Bronchial epithelial cell (primary cell): ENCODE data around the gene PON1. TPM values are rescaled to one million over a fixed set of nuclear protein-coding genes. Genes with fewer than 3 reads are reported as not detected.
A peak's percentile ranks its signal among the peaks of the same experiment; 100 is the strongest.

Experiments
- DNase-seq: peaks from one replicate; pipeline ENCODE4 v3.0.0-alpha.2; 2010; ENCODE audit warnings: low read depth
- FAIRE-seq: peaks from 2 replicates; lab custom pipeline; 2011; peaks lifted over from hg19 to GRCh38; lab: Jason Lieb, UNC
- H3K27me3 ChIP-seq: 2 replicates; pipeline ENCODE4 v1.5.1; 2011; ENCODE audit warnings: low read length; ENCODE audit not compliant: control insufficient read depth, insufficient read depth
- H3K36me3 ChIP-seq: 2 replicates; pipeline ENCODE4 v1.5.1; 2011; ENCODE audit warnings: low read length; ENCODE audit not compliant: control insufficient read depth, insufficient read depth
- H3K4me3 ChIP-seq: 2 replicates; pipeline ENCODE4 v1.5.1; 2011; ENCODE audit warnings: mild to moderate bottlenecking, low read depth, low read length, control low read depth
- total RNA-seq: library from RNA; depleted of rRNA; stranded (reverse); fragments of >200 nt; gene quantifications from 2 replicates; pipeline ENCODE4 v1.2.1, GENCODE V29; 2014
- TF ChIP-seq, protein P1 (sequence below): IDR thresholded peaks from 2 replicates; pipeline ENCODE4 v1.5.1; 2011; ENCODE audit warnings: mild to moderate bottlenecking, moderate library complexity, low read length, control low read depth, inconsistent platforms; ENCODE audit not compliant: insufficient read depth, severe bottlenecking

PON1 gene
- total RNA-seq, 1 donor from 2014 or later, result not detected

DNA sequence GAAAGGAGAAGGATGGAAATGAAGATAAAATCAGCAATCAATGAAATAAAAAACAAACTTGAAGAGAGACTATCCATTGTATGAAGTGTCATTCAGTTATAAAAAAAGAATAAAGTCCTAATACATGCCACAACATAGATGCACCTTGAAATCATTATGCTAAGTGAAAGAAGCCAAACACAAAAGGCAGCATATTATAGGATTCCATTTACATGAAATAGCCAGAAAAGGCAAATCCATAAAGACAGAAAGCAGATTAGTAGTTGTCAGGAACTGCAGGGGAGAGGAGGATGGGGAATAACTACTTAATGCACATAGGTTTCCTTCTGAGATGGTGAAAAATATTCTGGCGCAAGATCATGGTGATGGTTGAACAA lies 6.6 kb upstream of the PON1 start:
- TF ChIP-seq, protein P1, sequence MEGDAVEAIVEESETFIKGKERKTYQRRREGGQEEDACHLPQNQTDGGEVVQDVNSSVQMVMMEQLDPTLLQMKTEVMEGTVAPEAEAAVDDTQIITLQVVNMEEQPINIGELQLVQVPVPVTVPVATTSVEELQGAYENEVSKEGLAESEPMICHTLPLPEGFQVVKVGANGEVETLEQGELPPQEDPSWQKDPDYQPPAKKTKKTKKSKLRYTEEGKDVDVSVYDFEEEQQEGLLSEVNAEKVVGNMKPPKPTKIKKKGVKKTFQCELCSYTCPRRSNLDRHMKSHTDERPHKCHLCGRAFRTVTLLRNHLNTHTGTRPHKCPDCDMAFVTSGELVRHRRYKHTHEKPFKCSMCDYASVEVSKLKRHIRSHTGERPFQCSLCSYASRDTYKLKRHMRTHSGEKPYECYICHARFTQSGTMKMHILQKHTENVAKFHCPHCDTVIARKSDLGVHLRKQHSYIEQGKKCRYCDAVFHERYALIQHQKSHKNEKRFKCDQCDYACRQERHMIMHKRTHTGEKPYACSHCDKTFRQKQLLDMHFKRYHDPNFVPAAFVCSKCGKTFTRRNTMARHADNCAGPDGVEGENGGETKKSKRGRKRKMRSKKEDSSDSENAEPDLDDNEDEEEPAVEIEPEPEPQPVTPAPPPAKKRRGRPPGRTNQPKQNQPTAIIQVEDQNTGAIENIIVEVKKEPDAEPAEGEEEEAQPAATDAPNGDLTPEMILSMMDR, result no peak
- no peak for FAIRE-seq
- Histone ChIP-seq H3K27me3 (no peaks in the 10 kb centered on the region), H3K36me3 (no peaks in the 10 kb centered on the region), H3K4me3 (no peak overlapping the region)
- no peak for DNase-seq

DNA sequence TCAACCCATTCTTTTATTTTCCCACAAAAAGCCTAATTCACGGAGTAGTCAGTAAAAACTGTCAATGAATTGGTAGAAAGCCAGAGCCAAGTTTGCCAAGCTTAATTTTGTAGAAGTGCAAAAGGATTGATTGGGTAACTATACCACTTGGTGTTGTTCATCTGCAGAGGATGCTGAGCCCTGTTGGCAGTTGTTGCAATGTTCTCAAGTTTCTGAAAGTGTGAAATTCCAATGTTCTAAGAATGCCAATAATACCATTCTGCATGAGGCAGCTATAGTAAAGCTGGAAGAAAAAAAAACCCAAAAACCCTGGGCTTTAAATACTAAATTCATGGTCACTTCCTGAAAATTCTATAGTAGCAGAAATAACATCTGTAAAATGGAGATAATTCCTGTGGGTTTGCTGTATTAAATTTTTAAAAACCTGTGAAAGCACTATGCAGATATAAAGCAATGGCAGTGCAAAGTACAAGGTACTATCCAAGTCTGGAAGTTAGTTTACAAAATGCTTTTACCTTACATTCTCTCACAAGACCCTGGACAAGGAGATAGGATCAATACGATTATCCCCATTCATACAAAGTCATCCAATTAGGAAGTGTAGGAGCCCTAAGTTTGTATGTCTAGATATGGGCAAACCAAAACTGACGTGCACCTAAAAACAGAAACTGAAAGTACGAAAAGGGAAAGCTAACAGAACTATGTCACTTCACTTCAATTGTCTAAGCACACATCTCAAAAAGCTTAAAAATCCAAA lies 6.0 kb upstream of the PON1 start:
- H3K4me3 ChIP-seq, result no peak overlapping the region
- FAIRE-seq (peak; percentile 47), DNase-seq (peak; percentile 3)
- H3K27me3 ChIP-seq, result no peaks in the 10 kb centered on the region
- no peaks in the 10 kb centered on the region for H3K36me3 ChIP-seq
- TF ChIP-seq, protein P1, result no peak

DNA sequence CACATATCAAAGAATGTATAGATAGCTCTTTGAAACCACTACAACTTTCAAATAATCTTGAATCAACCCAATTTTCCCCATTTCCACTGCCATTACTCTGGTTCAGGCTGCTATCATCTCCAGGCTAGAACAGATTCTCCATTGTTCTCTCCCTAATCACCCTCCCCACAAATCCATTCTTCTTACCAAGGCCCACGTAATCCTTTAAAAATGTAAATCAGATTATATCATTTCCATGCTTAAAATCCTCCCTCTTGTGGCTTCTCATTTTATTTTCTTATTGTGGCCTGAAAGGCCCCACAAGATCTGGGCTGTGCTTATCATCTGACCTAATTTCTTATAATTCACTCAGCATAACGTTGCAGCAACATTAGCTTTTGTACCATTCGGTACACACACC lies 3.0 kb upstream of the PON1 start:
- Histone ChIP-seq H3K27me3 (peaks cover 7% of the 10 kb centered on the region), H3K4me3 (no peak overlapping the region), H3K36me3 (no peaks in the 10 kb centered on the region)
- no peak for FAIRE-seq
- TF ChIP-seq, protein P1, result no peak
- no peak for DNase-seq

DNA sequence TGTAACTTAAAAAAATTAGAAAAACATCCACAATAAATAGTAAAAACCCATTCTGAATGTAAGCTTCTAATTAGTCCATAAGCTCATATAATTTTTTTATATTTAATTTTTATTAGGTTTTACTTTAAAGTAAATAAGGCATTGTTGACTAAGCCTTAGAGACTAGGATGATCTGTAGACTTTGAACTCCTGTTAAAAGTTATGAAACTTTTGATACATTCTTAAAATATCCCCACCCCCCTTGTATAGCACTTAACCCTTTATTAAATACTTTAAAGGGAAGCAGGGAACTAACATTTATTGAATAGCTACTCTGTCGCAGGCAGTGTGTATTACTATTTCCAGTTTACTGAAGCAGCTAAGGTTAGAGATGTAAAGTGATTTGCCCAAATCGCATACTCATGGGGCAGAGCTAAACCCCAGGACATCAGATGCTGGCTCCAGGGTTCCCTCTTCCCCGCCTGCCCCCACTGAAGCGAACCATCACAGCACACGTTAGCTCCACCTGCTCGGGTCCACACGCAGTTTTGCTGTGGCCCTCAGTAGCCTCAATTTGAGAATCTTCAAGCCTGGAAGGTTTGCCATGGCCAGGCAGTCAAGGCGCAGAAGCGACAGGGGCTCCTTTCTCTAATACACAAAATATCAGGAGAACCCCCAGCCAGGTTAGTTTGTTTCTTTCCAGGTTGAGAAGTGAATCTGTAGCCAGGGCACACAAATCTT lies 762 bp downstream of the PON1 start:
- TF ChIP-seq, protein P1, result no peak
- no peak for DNase-seq
- no peak for FAIRE-seq
- H3K27me3 ChIP-seq, result peaks cover 7% of the 10 kb centered on the region
- H3K36me3 ChIP-seq, result no peaks in the 10 kb centered on the region
- H3K4me3 ChIP-seq, result no peak overlapping the region

DNA sequence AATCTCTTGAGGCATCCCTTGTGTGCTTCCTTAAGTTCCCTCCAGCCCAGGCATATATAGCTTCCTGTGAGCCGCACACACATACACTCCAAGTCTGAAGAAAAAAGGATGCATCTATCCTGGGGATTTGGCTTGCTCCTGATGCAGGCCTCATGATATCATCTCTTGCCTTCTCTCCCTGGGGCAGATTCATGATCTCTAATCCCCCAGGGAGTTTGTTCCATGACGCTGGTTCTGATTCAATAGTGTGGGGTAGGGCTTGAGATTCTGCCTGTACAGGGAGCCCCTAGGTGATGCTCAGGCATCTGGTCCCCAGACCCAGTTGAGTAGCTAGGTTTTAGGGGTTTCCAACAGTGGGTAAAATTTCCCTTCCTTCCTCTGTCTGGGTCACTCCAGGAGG lies 1.5 kb downstream of the PON1 start:
- FAIRE-seq (no peak), DNase-seq (no peak)
- Histone ChIP-seq H3K4me3 (no peak overlapping the region), H3K36me3 (no peaks in the 10 kb centered on the region), H3K27me3 (peaks cover 7% of the 10 kb centered on the region)
- TF ChIP-seq, protein P1, result no peak
